GM10266 (cell line): ENCODE measurements around the gene FAM13B.

Experiments used
- DNase-seq: peaks from one replicate; pipeline ENCODE4 v3.0.0; 2012; ENCODE audit errors: extremely low spot score
- CTCF ChIP-seq: IDR thresholded peaks from 2 replicates; pipeline ENCODE4 v1.5.1; 2012; ENCODE audit warnings: mild to moderate bottlenecking, low read depth; ENCODE audit not compliant: control insufficient read depth, insufficient read depth; ENCODE audit errors: missing control alignments

FAM13B gene

GRCh38 chr5:137914758-137915157, 118.1 kb downstream of the FAM13B start:
- DNase-seq, result no peak
- no peak for TF ChIP-seq CTCF

- no peak for TF ChIP-seq CTCF
- DNase-seq, result no peak
These were observed 130.3 kb downstream of the FAM13B start for GRCh38 chr5:137902408-137903133.

DNA sequence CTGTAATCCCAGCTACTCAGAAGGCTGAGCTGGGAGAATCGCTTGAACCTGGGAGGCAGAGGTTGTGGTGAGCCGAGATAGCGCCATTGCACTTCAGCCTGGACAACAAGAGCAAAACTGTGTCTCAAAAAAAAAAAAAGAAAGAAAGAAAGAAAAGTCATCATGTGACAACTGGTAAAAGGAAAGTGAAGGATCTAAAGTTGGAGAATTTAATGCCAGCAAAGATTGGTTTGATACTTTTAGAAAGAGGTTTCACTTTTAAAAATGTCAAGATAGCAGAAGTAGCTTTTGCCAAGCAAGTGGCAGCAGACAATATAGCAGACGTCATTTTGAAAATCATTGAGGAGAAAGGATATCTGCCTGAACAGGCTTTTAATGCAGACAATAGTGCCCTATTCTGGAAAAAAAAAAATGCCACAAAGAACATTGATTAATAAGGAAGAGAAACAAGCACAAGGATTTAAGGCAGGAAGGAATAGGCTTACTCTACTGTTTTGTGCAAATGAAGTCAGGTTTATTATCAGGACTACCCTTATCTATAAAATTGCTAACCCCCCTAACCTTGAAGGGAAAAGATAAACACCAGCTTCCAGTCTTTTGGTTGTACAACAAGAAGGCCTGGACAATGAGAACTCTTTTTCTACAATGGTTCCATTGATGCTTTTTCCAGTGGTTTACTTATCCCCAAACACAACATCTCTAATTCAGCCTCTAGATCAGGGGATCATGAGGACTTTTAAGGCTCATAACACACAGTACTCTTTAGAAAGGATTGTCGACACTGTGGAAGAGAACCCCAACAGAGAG, 131.7 kb downstream of the FAM13B start:
- TF ChIP-seq CTCF, result no peak
- no peak for DNase-seq

- no peak for TF ChIP-seq CTCF
- no peak for DNase-seq
These were observed 133.4 kb downstream of the FAM13B start for GRCh38 chr5:137899493-137899892.

GRCh38 chr5:137896560-137896959, 136.3 kb downstream of the FAM13B start:
- TF ChIP-seq CTCF, result no peak
- no peak for DNase-seq

DNA sequence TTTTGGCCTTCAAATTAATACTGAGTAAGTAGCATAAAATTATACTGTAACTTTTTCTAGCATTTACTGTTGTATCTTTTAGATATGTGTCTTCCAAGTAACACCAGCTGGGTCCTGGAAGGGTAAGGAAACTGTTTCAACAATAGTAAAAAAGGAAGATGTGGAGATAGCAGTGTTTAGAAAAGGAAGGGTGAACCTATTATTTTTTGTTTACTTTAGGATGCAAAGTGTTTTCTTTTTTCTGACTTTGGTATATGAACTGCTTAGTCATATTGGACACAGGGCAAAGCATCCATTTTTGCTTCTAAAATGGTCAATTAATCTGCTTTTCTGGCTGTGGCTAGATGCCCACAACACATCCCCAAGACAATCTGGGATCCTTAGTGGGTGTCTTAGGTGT, 138.3 kb downstream of the FAM13B start:
- no peak for DNase-seq

More for the DNA sequence above, 138.3 kb downstream of the FAM13B start:
- no peak for TF ChIP-seq CTCF
